ENCODE measurements around the gene ZIC4.

Gene ZIC4

GRCh38 chr3:147404800-147405230 lies 1.5 kb downstream of the ZIC4 start:
- DNase-seq (ENCODE audit: low read depth) = no peak

- DNase-seq (ENCODE audit: low read depth) = no peak
These were observed 2.1 kb downstream of the ZIC4 start for GRCh38 chr3:147404000-147404799.

- DNase-seq (ENCODE audit: low read depth) = no peak
These were observed 2.8 kb downstream of the ZIC4 start for GRCh38 chr3:147403511-147403910.

- no peak for DNase-seq (ENCODE audit: low read depth)
These were observed 4.2 kb downstream of the ZIC4 start for GRCh38 chr3:147402159-147402558.

- DNase-seq (ENCODE audit: low read depth) = no peak
These were observed 4.9 kb downstream of the ZIC4 start for GRCh38 chr3:147401421-147401820.

GRCh38 chr3:147400999-147401398 lies 5.3 kb downstream of the ZIC4 start:
- no peak for DNase-seq (ENCODE audit: low read depth)

GRCh38 chr3:147400111-147400510 lies 6.2 kb downstream of the ZIC4 start:
- DNase-seq (ENCODE audit: low read depth) = no peak

GRCh38 chr3:147398813-147399534 lies 7.4 kb downstream of the ZIC4 start:
- DNase-seq (ENCODE audit: low read depth) = no peak

GRCh38 chr3:147397875-147398812 lies 8.2 kb downstream of the ZIC4 start:
- DNase-seq (ENCODE audit: low read depth) = no peak

- no peak for DNase-seq (ENCODE audit: low read depth)
These were observed 9.0 kb downstream of the ZIC4 start for GRCh38 chr3:147397155-147397874.

- DNase-seq (ENCODE audit: low read depth) = no peak
These were observed 9.7 kb downstream of the ZIC4 start for GRCh38 chr3:147396712-147397046.

GRCh38 chr3:147395899-147396711 lies 10.2 kb downstream of the ZIC4 start:
- DNase-seq (ENCODE audit: low read depth) = no peak

- no peak for DNase-seq (ENCODE audit: low read depth)
These were observed 11.5 kb downstream of the ZIC4 start for GRCh38 chr3:147394884-147395225.

- DNase-seq (ENCODE audit: low read depth) = no peak
These were observed 12.1 kb downstream of the ZIC4 start for GRCh38 chr3:147393943-147394883.

- DNase-seq (ENCODE audit: low read depth) = no peak
These were observed 12.9 kb downstream of the ZIC4 start for GRCh38 chr3:147393261-147393942.

GRCh38 chr3:147392625-147392946 lies 13.8 kb downstream of the ZIC4 start:
- no peak for DNase-seq (ENCODE audit: low read depth)

GRCh38 chr3:147391781-147392624 lies 14.3 kb downstream of the ZIC4 start:
- DNase-seq (ENCODE audit: low read depth) = no peak
